Liver (tissue), 9 donors: ENCODE data around the gene OR9A4. TPM values are rescaled to one million over a fixed set of nuclear protein-coding genes. Genes with fewer than 3 reads are reported as not detected.

Experiments used
- DNase-seq: peaks from one replicate; pipeline ENCODE4 v3.0.0-alpha.2; 2017; ENCODE audit warnings: low spot score
- H3K27ac ChIP-seq, 2 donors: one replicate each; pipeline ENCODE4 v1.7.0; 2013; ENCODE audit warnings: inconsistent platforms in 2 of 2, low read length in 2 of 2, control low read depth in 1 of 2, low read depth in 1 of 2, mild to moderate bottlenecking in 1 of 2
- H3K27me3 ChIP-seq, 4 donors: one replicate each; pipeline versions ENCODE4 v1.6.1 to v1.7.0; 2013; ENCODE audit warnings: low read length in 3 of 4, inconsistent platforms in 1 of 4, mild to moderate bottlenecking in 1 of 4, moderate library complexity in 1 of 4; ENCODE audit not compliant: control insufficient read depth in 4 of 4, insufficient read depth in 4 of 4
- H3K36me3 ChIP-seq, 4 donors: one replicate each; pipeline versions ENCODE4 v1.6.1 to v1.7.0; 2013; ENCODE audit warnings: low read length in 3 of 4, mild to moderate bottlenecking in 3 of 4, low read depth in 1 of 4, moderate library complexity in 1 of 4; ENCODE audit not compliant: control insufficient read depth in 4 of 4, insufficient read depth in 3 of 4
- H3K4me1 ChIP-seq, 4 donors: one replicate each; pipeline versions ENCODE4 v1.6.1 to v1.7.0; 2013; ENCODE audit warnings: low read length in 3 of 4, mild to moderate bottlenecking in 3 of 4, moderate library complexity in 1 of 4; ENCODE audit not compliant: control insufficient read depth in 4 of 4, insufficient read depth in 4 of 4
- H3K4me3 ChIP-seq, 3 donors: one replicate each; pipeline versions ENCODE4 v1.6.1 to v1.7.0; 2013; ENCODE audit warnings: low read length in 3 of 3, control low read depth in 1 of 3, low read depth in 1 of 3, mild to moderate bottlenecking in 1 of 3
- H3K9ac ChIP-seq, 2 donors: one replicate each; pipeline ENCODE4 v1.7.0; 2013; ENCODE audit warnings: low read length in 2 of 2, mild to moderate bottlenecking in 2 of 2, moderate library complexity in 2 of 2, control low read depth in 1 of 2, low read depth in 1 of 2
- H3K9me3 ChIP-seq, 4 donors: one replicate each; pipeline versions ENCODE4 v1.6.1 to v1.7.0; 2013; ENCODE audit warnings: low read length in 3 of 4; ENCODE audit not compliant: control insufficient read depth in 4 of 4
- EGR1 ChIP-seq, 2 donors: IDR thresholded peaks; 2 replicates each; pipeline ENCODE4 v1.6.1; 2016 to 2018; ENCODE audit warnings: antibody characterized with exemption in 2 of 2, low read depth in 2 of 2
- FOXA2 ChIP-seq: IDR thresholded peaks from 2 replicates; pipeline ENCODE4 v1.6.1; 2016; ENCODE audit warnings: antibody characterized with exemption
- GABPA ChIP-seq, 2 donors: IDR thresholded peaks in 1 of 2; conservative IDR thresholded peaks in 1 of 2; 2 replicates each; pipeline ENCODE4 v1.6.1; 2016; ENCODE audit warnings: antibody characterized with exemption in 2 of 2, mild to moderate bottlenecking in 1 of 2, moderate library complexity in 1 of 2
- HNF4G ChIP-seq: IDR thresholded peaks from 2 replicates; pipeline ENCODE4 v1.6.1; 2016; ENCODE audit warnings: antibody characterized with exemption
- JUND ChIP-seq, 2 donors: IDR thresholded peaks; 2 replicates each; pipeline ENCODE4 v1.6.1; 2016; ENCODE audit warnings: antibody characterized with exemption in 2 of 2
- RXRA ChIP-seq, 2 donors: IDR thresholded peaks; 2 replicates each; pipeline ENCODE4 v1.6.1; 2017 to 2018; ENCODE audit warnings: antibody characterized with exemption in 2 of 2, mild to moderate bottlenecking in 1 of 2
- TAF1 ChIP-seq: conservative IDR thresholded peaks from 2 replicates; pipeline ENCODE4 v1.6.1; 2016; ENCODE audit warnings: antibody characterized with exemption, mild to moderate bottlenecking
- YY1 ChIP-seq: IDR thresholded peaks from 2 replicates; pipeline ENCODE4 v1.6.1; 2016; ENCODE audit warnings: antibody characterized with exemption, mild to moderate bottlenecking
- WGBS: extraction: QIAGEN DNeasy Blood & Tissue Kit; methylation state at CpG from one replicate; pipeline ENCODE4 v1.1.7; 2013; 5-methylcytosine and 5-hydroxymethylcytosine counted together
- polyA plus RNA-seq, 2 donors: library from polyadenylated mRNA; stranded (reverse) in 1 of 2; unstranded in 1 of 2; fragments of 200-250 nt in 1 of 2; fragments of >200 nt in 1 of 2; fragmentation: Nextera tagmentation in 1 of 2; extraction: Ambion mirVana in 1 of 2; gene quantifications; one replicate each; pipeline versions ENCODE4 v1.2.1 to v1.2.3, GENCODE V29; 2013 to 2015
- total RNA-seq, 2 donors: library from RNA; depleted of rRNA; stranded (reverse); fragments of >200 nt; gene quantifications; one replicate each; pipeline ENCODE4 v1.2.3, GENCODE V29; 2014
- TF ChIP-seq, protein P1 (sequence below): IDR thresholded peaks from 2 replicates; pipeline ENCODE4 v1.6.1; 2016; ENCODE audit warnings: antibody characterized with exemption
- TF ChIP-seq, protein P2 (sequence below): IDR thresholded peaks from 2 replicates; pipeline ENCODE4 v1.6.1; 2016; ENCODE audit warnings: antibody characterized with exemption, mild to moderate bottlenecking
- TF ChIP-seq, protein P3 (sequence below): fragments of 150-350 bp; IDR thresholded peaks from 2 replicates; pipeline ENCODE4 v1.5.1; 2017; ENCODE audit warnings: improper control_type of control experiment, low read depth, low read length; ENCODE audit not compliant: missing input control
- donor health status: healthy.
- donor health status: healthy.
- donor health status: healthy.
- donor health status: healthy.
- donor health status: healthy.

OR9A4 gene
- total and polyA plus RNA-seq, 4 donors, result 0.09 to 0.25 TPM; not detected in 2

DNA sequence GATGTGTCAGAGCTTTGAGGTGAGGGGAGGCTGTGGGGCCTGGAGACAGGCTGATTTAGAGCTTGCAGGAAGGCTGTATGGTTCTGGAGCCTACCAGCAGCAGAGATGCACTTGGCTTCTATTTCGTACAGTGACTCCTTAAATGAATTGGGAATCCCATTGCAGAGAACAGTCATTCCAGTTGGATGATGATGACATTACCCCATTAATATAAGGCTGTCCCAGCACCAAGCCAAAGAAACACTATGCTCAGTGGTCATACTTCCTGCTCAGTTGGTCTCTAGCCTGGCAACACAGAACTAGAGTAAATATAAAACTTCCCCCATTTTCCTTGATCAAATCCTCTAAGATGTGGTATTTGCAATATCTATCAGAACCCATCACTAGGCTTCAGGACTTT, 36.3 kb downstream of the OR9A4 start:
- no peak overlapping the region for H3K27ac ChIP-seq
- DNase-seq, result no peak
- WGBS, result 88% methylated on average over 1 of the region's 1 CpG

DNA sequence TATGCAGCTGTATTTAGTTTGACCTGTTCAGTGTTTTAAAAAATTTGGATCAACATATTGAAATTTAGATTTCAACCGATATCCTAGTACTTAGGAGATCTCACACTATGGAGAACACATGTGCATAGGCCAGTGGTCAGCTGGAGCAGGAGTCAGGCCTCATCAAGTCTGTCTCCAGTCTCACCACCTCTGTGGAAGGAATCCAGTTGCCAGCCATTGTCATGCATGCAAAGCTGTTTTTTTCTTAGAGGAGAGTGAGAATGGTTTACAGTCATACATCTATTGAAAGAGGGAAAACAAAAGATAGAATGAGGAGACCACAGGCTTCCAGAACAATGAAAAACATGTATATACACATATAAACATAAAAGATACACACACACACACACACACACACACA, 38.1 kb downstream of the OR9A4 start:
- H3K4me3 ChIP-seq, result no peak overlapping the region
- H3K27ac ChIP-seq, result no peak overlapping the region
- no peaks in the 10 kb centered on the region for H3K36me3 ChIP-seq
- no peak for DNase-seq
- TF ChIP-seq, protein P1, sequence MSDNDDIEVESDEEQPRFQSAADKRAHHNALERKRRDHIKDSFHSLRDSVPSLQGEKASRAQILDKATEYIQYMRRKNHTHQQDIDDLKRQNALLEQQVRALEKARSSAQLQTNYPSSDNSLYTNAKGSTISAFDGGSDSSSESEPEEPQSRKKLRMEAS, result no peak
- TF ChIP-seq EGR1 (IDR thresholded peaks at IDR 0.05; ENCODE audit: low read depth in 2 of 2), result no peak
- TF ChIP-seq FOXA2, result no peak
- TF ChIP-seq RXRA (IDR thresholded peaks at IDR 0.05), result no peak
- TF ChIP-seq, protein P2, sequence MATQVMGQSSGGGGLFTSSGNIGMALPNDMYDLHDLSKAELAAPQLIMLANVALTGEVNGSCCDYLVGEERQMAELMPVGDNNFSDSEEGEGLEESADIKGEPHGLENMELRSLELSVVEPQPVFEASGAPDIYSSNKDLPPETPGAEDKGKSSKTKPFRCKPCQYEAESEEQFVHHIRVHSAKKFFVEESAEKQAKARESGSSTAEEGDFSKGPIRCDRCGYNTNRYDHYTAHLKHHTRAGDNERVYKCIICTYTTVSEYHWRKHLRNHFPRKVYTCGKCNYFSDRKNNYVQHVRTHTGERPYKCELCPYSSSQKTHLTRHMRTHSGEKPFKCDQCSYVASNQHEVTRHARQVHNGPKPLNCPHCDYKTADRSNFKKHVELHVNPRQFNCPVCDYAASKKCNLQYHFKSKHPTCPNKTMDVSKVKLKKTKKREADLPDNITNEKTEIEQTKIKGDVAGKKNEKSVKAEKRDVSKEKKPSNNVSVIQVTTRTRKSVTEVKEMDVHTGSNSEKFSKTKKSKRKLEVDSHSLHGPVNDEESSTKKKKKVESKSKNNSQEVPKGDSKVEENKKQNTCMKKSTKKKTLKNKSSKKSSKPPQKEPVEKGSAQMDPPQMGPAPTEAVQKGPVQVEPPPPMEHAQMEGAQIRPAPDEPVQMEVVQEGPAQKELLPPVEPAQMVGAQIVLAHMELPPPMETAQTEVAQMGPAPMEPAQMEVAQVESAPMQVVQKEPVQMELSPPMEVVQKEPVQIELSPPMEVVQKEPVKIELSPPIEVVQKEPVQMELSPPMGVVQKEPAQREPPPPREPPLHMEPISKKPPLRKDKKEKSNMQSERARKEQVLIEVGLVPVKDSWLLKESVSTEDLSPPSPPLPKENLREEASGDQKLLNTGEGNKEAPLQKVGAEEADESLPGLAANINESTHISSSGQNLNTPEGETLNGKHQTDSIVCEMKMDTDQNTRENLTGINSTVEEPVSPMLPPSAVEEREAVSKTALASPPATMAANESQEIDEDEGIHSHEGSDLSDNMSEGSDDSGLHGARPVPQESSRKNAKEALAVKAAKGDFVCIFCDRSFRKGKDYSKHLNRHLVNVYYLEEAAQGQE, result no peak
- TF ChIP-seq TAF1, result no peak
- 72% methylated on average over 1 of the region's 1 CpG for WGBS
- no peaks in the 10 kb centered on the region for H3K9me3 ChIP-seq
- H3K9ac ChIP-seq, result no peak overlapping the region
- H3K27me3 ChIP-seq, result no peaks in the 10 kb centered on the region
- H3K4me1 ChIP-seq, result no peaks in the 10 kb centered on the region

More for the DNA sequence above, 36.3 kb downstream of the OR9A4 start:
- Histone ChIP-seq H3K36me3 (no peaks in the 10 kb centered on the region), H3K4me1 (no peaks in the 10 kb centered on the region), H3K9me3 (no peaks in the 10 kb centered on the region), H3K4me3 (no peak overlapping the region), H3K27me3 (no peaks in the 10 kb centered on the region), H3K9ac (no peak overlapping the region)
- TF ChIP-seq RXRA (IDR thresholded peaks at IDR 0.05) (no peak), JUND (IDR thresholded peaks at IDR 0.05) (no peak), HNF4G (no peak)

DNA sequence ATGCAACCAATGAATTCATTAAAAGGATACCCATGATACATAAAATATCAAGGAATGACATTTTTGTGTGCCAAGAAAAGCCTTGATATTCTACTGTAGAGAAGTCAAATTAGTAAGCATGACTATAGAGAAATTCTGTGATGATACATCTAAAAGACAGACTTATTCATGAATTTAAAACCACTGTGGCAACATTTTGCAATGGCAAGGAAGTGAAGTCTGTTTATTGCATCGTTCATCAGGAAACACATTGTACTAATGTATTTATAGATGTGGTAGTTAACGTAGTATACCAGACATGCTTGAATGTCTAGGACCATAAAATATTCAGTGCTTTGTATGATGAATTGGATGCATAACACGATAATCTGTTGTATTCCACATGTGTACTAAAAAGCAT, 39.9 kb downstream of the OR9A4 start:
- H3K4me3 ChIP-seq, result no peak overlapping the region
- H3K27ac ChIP-seq, result no peak overlapping the region
- no peak for DNase-seq
- 61% methylated on average over 3 of the region's 3 CpGs for WGBS
- TF ChIP-seq RXRA (IDR thresholded peaks at IDR 0.05), result no peak
- TF ChIP-seq, protein P3, sequence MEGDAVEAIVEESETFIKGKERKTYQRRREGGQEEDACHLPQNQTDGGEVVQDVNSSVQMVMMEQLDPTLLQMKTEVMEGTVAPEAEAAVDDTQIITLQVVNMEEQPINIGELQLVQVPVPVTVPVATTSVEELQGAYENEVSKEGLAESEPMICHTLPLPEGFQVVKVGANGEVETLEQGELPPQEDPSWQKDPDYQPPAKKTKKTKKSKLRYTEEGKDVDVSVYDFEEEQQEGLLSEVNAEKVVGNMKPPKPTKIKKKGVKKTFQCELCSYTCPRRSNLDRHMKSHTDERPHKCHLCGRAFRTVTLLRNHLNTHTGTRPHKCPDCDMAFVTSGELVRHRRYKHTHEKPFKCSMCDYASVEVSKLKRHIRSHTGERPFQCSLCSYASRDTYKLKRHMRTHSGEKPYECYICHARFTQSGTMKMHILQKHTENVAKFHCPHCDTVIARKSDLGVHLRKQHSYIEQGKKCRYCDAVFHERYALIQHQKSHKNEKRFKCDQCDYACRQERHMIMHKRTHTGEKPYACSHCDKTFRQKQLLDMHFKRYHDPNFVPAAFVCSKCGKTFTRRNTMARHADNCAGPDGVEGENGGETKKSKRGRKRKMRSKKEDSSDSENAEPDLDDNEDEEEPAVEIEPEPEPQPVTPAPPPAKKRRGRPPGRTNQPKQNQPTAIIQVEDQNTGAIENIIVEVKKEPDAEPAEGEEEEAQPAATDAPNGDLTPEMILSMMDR, result no peak
- TF ChIP-seq GABPA (IDR thresholded peaks at IDR 0.05 in 1 of 2, conservative IDR thresholded peaks at IDR 0.05 in 1 of 2), result no peak
- TF ChIP-seq YY1, result no peak
- no peaks in the 10 kb centered on the region for H3K9me3 ChIP-seq
- H3K9ac ChIP-seq, result no peak overlapping the region
- H3K27me3 ChIP-seq, result no peaks in the 10 kb centered on the region
- H3K36me3 ChIP-seq, result no peaks in the 10 kb centered on the region
- no peaks in the 10 kb centered on the region for H3K4me1 ChIP-seq
